PFSK-1 (cell line): ENCODE measurements around the gene KRTAP4-6.

Source experiments
- FOXP2 ChIP-seq: optimal IDR thresholded peaks from 2 replicates; pipeline ENCODE3; 2011; ENCODE audit warnings: borderline replicate concordance, control low read depth, inconsistent platforms; ENCODE audit not compliant: insufficient read depth; ENCODE audit errors: extremely low read length, extremely low read depth
- POLR2AphosphoS5 ChIP-seq: IDR thresholded peaks from 2 replicates; pipeline ENCODE4 v1.6.1; 2012; ENCODE audit warnings: low read depth, mild to moderate bottlenecking, control low read depth, low read length, moderate library complexity
- REST ChIP-seq, 2 experiments: IDR thresholded peaks; 2 replicates each; pipeline versions ENCODE4 v1.6.1 to v1.8.0; 2011 to 2012; ENCODE audit warnings: low read depth in 2 of 2, low read length in 2 of 2, control low read depth in 1 of 2, inconsistent platforms in 1 of 2, mild to moderate bottlenecking in 1 of 2, moderate library complexity in 1 of 2; ENCODE audit not compliant: insufficient read depth in 1 of 2
- SIN3A ChIP-seq: IDR thresholded peaks from 2 replicates; pipeline ENCODE4 v1.6.1; 2012; ENCODE audit warnings: mild to moderate bottlenecking, low read length, moderate library complexity, borderline replicate concordance; ENCODE audit not compliant: insufficient read depth
- TAF1 ChIP-seq: IDR thresholded peaks from 2 replicates; pipeline ENCODE4 v1.6.1; 2012; ENCODE audit warnings: low read length, control low read depth, borderline replicate concordance; ENCODE audit not compliant: insufficient read depth

The KRTAP4-6 gene

GRCh38 chr17:41096055-41096454, 44.3 kb downstream of the KRTAP4-6 start:
- TF ChIP-seq REST (IDR thresholded peaks at IDR 0.05; ENCODE audit: insufficient read depth in 1 of 2, low read depth in 2 of 2, low read length in 2 of 2) (no peak), TAF1 (no peak), SIN3A (no peak), POLR2AphosphoS5 (no peak), FOXP2 (no peak)
